Astrocyte (in vitro differentiated cells and primary cell): ENCODE data around the gene HOXA13. TPM values are rescaled to one million over a fixed set of nuclear protein-coding genes. Genes with fewer than 3 reads are reported as not detected.

Experiments used
- DNase-seq: peaks from one replicate; pipeline ENCODE4 v3.0.0-alpha.2; 2010; ENCODE audit warnings: low read depth
- FAIRE-seq: peaks from 2 replicates; lab custom pipeline; 2011; peaks lifted over from hg19 to GRCh38; lab: Jason Lieb, UNC
- H2AFZ ChIP-seq: 2 replicates; pipeline ENCODE4 v1.6.0; 2012; ENCODE audit warnings: low read depth, low read length, inconsistent platforms
- H3K27ac ChIP-seq: 2 replicates; pipeline ENCODE4 v1.5.1; 2011; ENCODE audit warnings: low read depth, low read length, inconsistent platforms
- H3K27me3 ChIP-seq: 2 replicates; pipeline ENCODE4 v1.6.0; 2011; ENCODE audit warnings: low read length, inconsistent platforms; ENCODE audit not compliant: insufficient read depth
- H3K36me3 ChIP-seq: 2 replicates; pipeline ENCODE4 v1.5.1; 2011; ENCODE audit warnings: low read length, inconsistent platforms; ENCODE audit not compliant: insufficient read depth
- H3K4me1 ChIP-seq: 2 replicates; pipeline ENCODE4 v1.5.1; 2011; ENCODE audit warnings: low read length, inconsistent platforms; ENCODE audit not compliant: insufficient read depth
- H3K4me2 ChIP-seq: 2 replicates; pipeline ENCODE4 v1.6.0; 2012; ENCODE audit warnings: low read length, inconsistent platforms
- H3K4me3 ChIP-seq: 2 replicates; pipeline ENCODE4 v1.5.1; 2011; ENCODE audit warnings: low read depth, mild to moderate bottlenecking, low read length, inconsistent platforms; ENCODE audit not compliant: insufficient read depth
- H3K79me2 ChIP-seq: 2 replicates; pipeline ENCODE4 v1.6.0; 2012; ENCODE audit warnings: mild to moderate bottlenecking, low read length, inconsistent platforms; ENCODE audit not compliant: insufficient read depth
- H3K9ac ChIP-seq: 2 replicates; pipeline ENCODE4 v1.6.0; 2012; ENCODE audit warnings: mild to moderate bottlenecking, low read length, inconsistent platforms
- H3K9me3 ChIP-seq: 2 replicates; pipeline ENCODE4 v1.5.1; 2012; ENCODE audit warnings: low read depth, mild to moderate bottlenecking, low read length, inconsistent platforms; ENCODE audit not compliant: insufficient read depth
- H4K20me1 ChIP-seq: 2 replicates; pipeline ENCODE4 v1.6.0; 2012; ENCODE audit warnings: low read length, inconsistent platforms; ENCODE audit not compliant: insufficient read depth
- H3K27ac Mint-ChIP-seq: one replicate; pipeline ENCODE4 v1.8.0; 2021; ENCODE audit warnings: mild to moderate bottlenecking, mixed read lengths; ENCODE audit not compliant: unreplicated experiment
- H3K27me3 Mint-ChIP-seq: one replicate; pipeline ENCODE4 v1.8.0; 2021; ENCODE audit warnings: low read depth, mixed read lengths; ENCODE audit not compliant: unreplicated experiment
- H3K36me3 Mint-ChIP-seq: one replicate; pipeline ENCODE4 v1.8.0; 2021; ENCODE audit warnings: low read depth, mixed read lengths; ENCODE audit not compliant: unreplicated experiment
- H3K4me1 Mint-ChIP-seq: one replicate; pipeline ENCODE4 v1.8.0; 2021; ENCODE audit warnings: low read depth, mixed read lengths; ENCODE audit not compliant: unreplicated experiment
- H3K4me3 Mint-ChIP-seq: one replicate; pipeline ENCODE4 v1.8.0; 2021; ENCODE audit warnings: mild to moderate bottlenecking, moderate library complexity, mixed read lengths; ENCODE audit not compliant: unreplicated experiment
- H3K9me3 Mint-ChIP-seq: one replicate; pipeline ENCODE4 v1.8.0; 2021; ENCODE audit warnings: mild to moderate bottlenecking, mixed read lengths; ENCODE audit not compliant: unreplicated experiment
- CTCF ChIP-seq: IDR thresholded peaks from 2 replicates; pipeline ENCODE4 v1.5.1; 2011; ENCODE audit warnings: low read depth, mild to moderate bottlenecking, inconsistent platforms, low read length, moderate library complexity; ENCODE audit not compliant: insufficient read depth
- EZH2 ChIP-seq: IDR thresholded peaks from 2 replicates; pipeline ENCODE4 v1.6.1; 2012; ENCODE audit warnings: mild to moderate bottlenecking, low read length, inconsistent platforms; ENCODE audit not compliant: insufficient read depth
- total RNA-seq: library from RNA; stranded (reverse); gene quantifications from 2 replicates; pipeline ENCODE4 v1.2.1, GENCODE V29; 2021

Gene HOXA13
- total RNA-seq, 1 donor from 2014 or later = not detected

DNA sequence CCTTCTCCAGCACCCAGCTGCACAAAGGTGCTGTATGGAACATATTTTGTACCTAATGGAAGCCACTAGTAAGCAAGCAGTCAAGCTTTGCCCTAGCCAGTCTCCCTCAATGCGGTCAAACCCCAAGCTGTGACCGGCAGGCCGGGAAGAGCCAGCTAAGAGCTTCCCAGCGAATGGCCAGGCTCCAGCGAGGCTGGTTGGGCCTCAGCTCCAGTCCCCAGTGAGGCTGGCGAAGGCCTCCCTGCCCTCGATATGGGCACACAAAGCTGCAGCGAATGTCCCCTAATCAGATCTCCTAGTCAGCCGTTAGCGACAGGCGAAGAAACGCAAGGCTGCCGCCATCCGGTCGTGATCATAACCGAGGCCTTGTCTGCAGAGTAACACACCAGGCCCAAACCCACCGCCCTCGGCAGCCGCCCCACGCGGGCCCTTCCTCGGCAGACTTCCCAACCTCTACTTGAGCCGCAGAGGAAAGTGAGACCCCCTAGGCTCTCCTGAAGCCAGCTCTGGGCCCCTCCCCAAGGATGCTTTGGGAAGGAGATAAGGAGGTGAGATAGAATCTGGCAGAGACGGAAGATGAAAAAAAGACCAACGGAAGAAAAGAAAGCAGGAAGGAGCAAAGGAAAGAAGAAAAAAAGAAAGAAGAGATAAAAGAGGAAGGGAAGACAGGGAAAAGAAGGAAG, 31.5 kb downstream of the HOXA13 start:
- H3K36me3 Mint-ChIP-seq = no peaks in the 10 kb centered on the region
- peaks cover 73% of the 10 kb centered on the region for H3K27me3 Mint-ChIP-seq
- H3K4me1 Mint-ChIP-seq = no peaks in the 10 kb centered on the region
- Histone ChIP-seq H3K36me3 (no peaks in the 10 kb centered on the region), H3K4me1 (peaks cover 4% of the 10 kb centered on the region), H4K20me1 (peaks cover 6% of the 10 kb centered on the region), H3K27ac (no peak overlapping the region), H3K27me3 (peaks cover 95% of the 10 kb centered on the region), H3K79me2 (no peaks in the 10 kb centered on the region), H3K4me3 (no peak overlapping the region), H2AFZ (no peak overlapping the region), H3K9ac (no peak overlapping the region), H3K4me2 (no peak overlapping the region), H3K9me3 (peaks cover 12% of the 10 kb centered on the region)
- H3K27ac Mint-ChIP-seq = peak overlapping the region; percentile 53
- DNase-seq (no peak), FAIRE-seq (no peak)
- H3K4me3 Mint-ChIP-seq = no peak overlapping the region
- H3K9me3 Mint-ChIP-seq = peaks cover 35% of the 10 kb centered on the region
- no peak for TF ChIP-seq CTCF
- peak; percentile 22 for TF ChIP-seq EZH2

DNA sequence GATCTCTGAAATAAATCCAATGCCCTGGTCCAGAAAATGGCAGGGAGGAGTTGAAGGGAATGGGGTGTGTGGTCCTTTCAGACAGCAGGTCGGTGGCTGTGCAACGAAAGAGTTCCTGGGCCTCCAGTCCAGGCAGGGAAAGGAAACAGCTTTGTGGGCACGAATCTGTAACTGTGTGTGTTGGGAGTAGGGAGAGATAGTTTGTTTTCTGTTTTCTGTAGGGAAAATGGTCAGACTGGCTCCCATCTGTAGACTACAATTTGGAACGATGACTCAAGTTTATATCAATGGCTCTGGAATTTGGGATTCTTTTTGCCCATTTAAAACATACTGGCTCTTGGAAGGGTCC, 32.0 kb downstream of the HOXA13 start:
- Histone ChIP-seq H3K27ac (no peak overlapping the region), H3K4me1 (no peaks in the 10 kb centered on the region), H3K4me2 (no peak overlapping the region), H3K4me3 (no peak overlapping the region), H3K9ac (no peak overlapping the region), H4K20me1 (peaks cover 6% of the 10 kb centered on the region), H3K9me3 (peaks cover 12% of the 10 kb centered on the region), H3K79me2 (no peaks in the 10 kb centered on the region), H3K36me3 (no peaks in the 10 kb centered on the region), H3K27me3 (peaks cover 97% of the 10 kb centered on the region), H2AFZ (no peak overlapping the region)
- no peak for TF ChIP-seq EZH2
- TF ChIP-seq CTCF = no peak
- Mint-ChIP-seq H3K4me1 (no peaks in the 10 kb centered on the region), H3K4me3 (no peak overlapping the region), H3K27ac (no peak overlapping the region), H3K27me3 (peaks cover 78% of the 10 kb centered on the region), H3K36me3 (no peaks in the 10 kb centered on the region), H3K9me3 (peaks cover 35% of the 10 kb centered on the region)
- FAIRE-seq (peak; percentile 9), DNase-seq (no peak)
